ENCODE results near the gene KMT2C.

DNA sequence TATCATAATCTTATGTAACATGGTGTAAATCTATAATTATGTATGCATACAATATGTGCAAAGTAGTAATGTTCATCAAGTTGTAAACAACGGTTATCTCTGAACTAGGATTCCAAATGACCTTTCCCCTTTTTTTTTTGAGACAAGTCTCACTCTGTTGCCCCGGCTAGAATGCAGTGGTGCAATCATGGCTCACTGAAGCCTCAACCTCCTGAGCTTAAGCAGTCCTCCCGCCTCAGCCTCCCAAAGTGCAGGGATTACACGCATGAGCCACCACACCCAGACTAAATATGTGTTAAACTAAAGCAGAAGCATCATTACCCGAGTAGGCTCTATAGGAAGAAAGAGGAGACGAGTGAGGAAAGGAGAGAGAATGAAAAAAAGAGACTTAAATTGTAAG, 7.8 kb upstream of the KMT2C start:
- TF ChIP-seq, protein P1, sequence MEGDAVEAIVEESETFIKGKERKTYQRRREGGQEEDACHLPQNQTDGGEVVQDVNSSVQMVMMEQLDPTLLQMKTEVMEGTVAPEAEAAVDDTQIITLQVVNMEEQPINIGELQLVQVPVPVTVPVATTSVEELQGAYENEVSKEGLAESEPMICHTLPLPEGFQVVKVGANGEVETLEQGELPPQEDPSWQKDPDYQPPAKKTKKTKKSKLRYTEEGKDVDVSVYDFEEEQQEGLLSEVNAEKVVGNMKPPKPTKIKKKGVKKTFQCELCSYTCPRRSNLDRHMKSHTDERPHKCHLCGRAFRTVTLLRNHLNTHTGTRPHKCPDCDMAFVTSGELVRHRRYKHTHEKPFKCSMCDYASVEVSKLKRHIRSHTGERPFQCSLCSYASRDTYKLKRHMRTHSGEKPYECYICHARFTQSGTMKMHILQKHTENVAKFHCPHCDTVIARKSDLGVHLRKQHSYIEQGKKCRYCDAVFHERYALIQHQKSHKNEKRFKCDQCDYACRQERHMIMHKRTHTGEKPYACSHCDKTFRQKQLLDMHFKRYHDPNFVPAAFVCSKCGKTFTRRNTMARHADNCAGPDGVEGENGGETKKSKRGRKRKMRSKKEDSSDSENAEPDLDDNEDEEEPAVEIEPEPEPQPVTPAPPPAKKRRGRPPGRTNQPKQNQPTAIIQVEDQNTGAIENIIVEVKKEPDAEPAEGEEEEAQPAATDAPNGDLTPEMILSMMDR (IDR thresholded peaks at IDR 0.05; ENCODE audit: insufficient read depth, low read length, poor library complexity, severe bottlenecking), result no peak
- TF ChIP-seq EZH2phosphoT487 (conservative IDR thresholded peaks at IDR 0.05; ENCODE audit: low read length), result no peak
